ENCODE results near the gene SAMD10. TPM values are rescaled to one million over a fixed set of nuclear protein-coding genes. Genes with fewer than 3 reads are reported as not detected.

Gene SAMD10
- total and polyA plus RNA-seq, 10 of the 15 experiments (the other 5 are each of a cell fraction or from before 2014, with no cell fraction given): 1.3 to 51.4 (median 17.9) TPM

GRCh38 chr20:63958471-63958870 is 21.0 kb downstream of the SAMD10 start (continued):
- TF ChIP-seq REST (IDR thresholded peaks at IDR 0.05; ENCODE audit: low read depth, low read length) (no peak), NKRF (conservative IDR thresholded peaks at IDR 0.05) (no peak), NR2C2 (IDR thresholded peaks at IDR 0.05; ENCODE audit: borderline replicate concordance, control insufficient read depth, insufficient read length, low read depth) (no peak), ZBED1 (IDR thresholded peaks at IDR 0.05; ENCODE audit: borderline replicate concordance) (no peak), RAD21 (IDR thresholded peaks at IDR 0.05; ENCODE audit: insufficient read depth, low read depth, low read length) (no peak), SRF (IDR thresholded peaks at IDR 0.05; ENCODE audit: low read depth in 2 of 2, low read length in 2 of 2) (no peak), KDM1A (IDR thresholded peaks at IDR 0.05; ENCODE audit: borderline replicate concordance) (no peak), RBBP5 (conservative IDR thresholded peaks at IDR 0.05) (no peak), SKIL (IDR thresholded peaks at IDR 0.05; ENCODE audit: low read depth, poor library complexity, severe bottlenecking) (no peak)

Measured in GM12878 (cell line).